Upper lobe of left lung (tissue), 4 donors: ENCODE measurements around the gene RNF41.

ENCODE experiments used
- CTCF ChIP-seq, 6 experiments: fragments of 450-650 bp in 4 of 6; fragments of 200-600 bp in 2 of 6; sonication (generic) in 2 of 6; IDR thresholded peaks; one replicate each; pipeline ENCODE4 v1.5.1; 2016 to 2019; ENCODE audit warnings: antibody characterized with exemption in 6 of 6
- EP300 ChIP-seq, 4 donors: sonication (generic); formaldehyde crosslinking; IDR thresholded peaks; one replicate each; pipeline ENCODE4 v1.5.1; 2017; ENCODE audit warnings: antibody characterized with exemption in 4 of 4, control low read depth in 2 of 4
- POLR2AphosphoS5 ChIP-seq, 2 donors: sonication (generic); formaldehyde crosslinking; IDR thresholded peaks; one replicate each; pipeline ENCODE4 v1.5.1; 2017; ENCODE audit warnings: antibody characterized with exemption in 2 of 2

DNA sequence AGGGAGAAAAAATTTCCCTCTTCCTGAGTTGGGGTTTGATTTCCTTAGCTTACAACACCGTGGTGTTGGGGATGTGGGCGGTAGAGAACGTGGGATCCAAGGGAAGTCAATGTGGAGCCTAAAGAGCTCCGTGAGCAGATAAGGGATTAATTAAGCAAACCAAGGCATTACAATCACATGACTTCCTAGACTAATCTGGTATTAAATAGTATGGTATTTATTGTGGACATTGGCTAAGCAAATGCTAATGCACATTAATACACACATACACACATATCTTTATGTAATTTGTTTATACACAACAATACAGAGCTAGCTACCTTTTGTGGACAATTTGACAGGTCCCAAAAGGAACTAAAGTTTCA is 791 bp upstream of the RNF41 start:
- TF ChIP-seq CTCF (IDR thresholded peaks at IDR 0.05) (no peak), POLR2AphosphoS5 (IDR thresholded peaks at IDR 0.05) (no peak), EP300 (IDR thresholded peaks at IDR 0.05) (no peak)
